HCT116 (cell line): Measurements from ENCODE around the gene THADA. TPM values are rescaled to one million over a fixed set of nuclear protein-coding genes. Genes with fewer than 3 reads are reported as not detected.
"Not testable (repeated sequence)": the region's sequence is repeated elsewhere in the genome, so short reads cannot be mapped to it uniquely, and the experiment has no call there.

Experiments used
- ATAC-seq: fragments of 200-7000 bp; cut with Tn5 transposase; 2 replicates; pipeline ENCODE4 v1.9.1; 2020; ENCODE audit warnings: mild to moderate bottlenecking, moderate library complexity
- BruUV-seq: library from RNA; stranded (reverse); fragments of 400-500 nt; replicated peaks from 2 replicates; lab custom pipeline; 2021; lab: Mats Ljungman, UMichigan
- CTCF ChIA-PET: fragments of 300-600 bp; sonication (Branson Sonifier 250); formaldehyde crosslinking; loops from one replicate; lab custom pipeline; 2021; ENCODE audit warnings: antibody characterized with exemption; lab: Charles Lee
- POLR2A ChIA-PET: fragments of 300-600, 350-600 bp; sonication (Branson Sonifier 250); formaldehyde crosslinking; loops from one replicate; lab custom pipeline; 2021; ENCODE audit warnings: antibody characterized with exemption; lab: Charles Lee
- RAD21 ChIA-PET, 2 experiments: fragments of 300-600 bp; sonication (Branson Sonifier 250); formaldehyde crosslinking; loops; one replicate each; lab custom pipeline; 2023; ENCODE audit warnings: low total read pairs in 2 of 2; ENCODE audit not compliant: uncharacterized antibody in 2 of 2, unreplicated experiment in 2 of 2, low non-redundant PET in 1 of 2; lab: Charles Lee
- DNase-seq: peaks from one replicate; pipeline ENCODE4 v3.0.0-alpha.2; 2010; ENCODE audit warnings: low read depth, low spot score
- H2AFZ ChIP-seq: fragments of 200-600 bp; shearing (Covaris generic), sonication (generic); 2 replicates; pipeline ENCODE4 v1.6.1; 2017; ENCODE audit warnings: low read depth, mixed run types, mixed read lengths, antibody characterized with exemption, low read length; ENCODE audit not compliant: poor library complexity, severe bottlenecking
- H3K27ac ChIP-seq: 2 replicates; pipeline ENCODE4 v1.5.1; 2012; ENCODE audit warnings: low read depth, low read length
- H3K27me3 ChIP-seq: fragments of 200-600 bp; sonication (generic); 2 replicates; pipeline ENCODE4 v1.6.1; 2016; ENCODE audit warnings: mixed run types, low read length, mixed read lengths; ENCODE audit not compliant: insufficient read depth
- H3K36me3 ChIP-seq, 2 experiments: fragments of 200-500 bp in 1 of 2; fragments of 200-600 bp in 1 of 2; sonication (Bioruptor generic) in 1 of 2; sonication (generic) in 1 of 2; 2 replicates each; pipeline versions ENCODE4 v1.5.1 to v1.6.1; 2014 to 2016; ENCODE audit warnings: low read length in 2 of 2, inconsistent platforms in 1 of 2, mixed read lengths in 1 of 2, mixed run types in 1 of 2; ENCODE audit not compliant: insufficient read depth in 2 of 2, control insufficient read depth in 1 of 2
- H3K4me1 ChIP-seq, 2 experiments: fragments of 200-600 bp in 1 of 2; sonication (generic) in 1 of 2; 2 replicates each; pipeline versions ENCODE4 v1.5.1 to v1.6.1; 2012 to 2017; ENCODE audit warnings: low read length in 2 of 2, inconsistent platforms in 1 of 2, mild to moderate bottlenecking in 1 of 2, mixed read lengths in 1 of 2, mixed run types in 1 of 2, moderate library complexity in 1 of 2; ENCODE audit not compliant: insufficient read depth in 2 of 2, control insufficient read depth in 1 of 2
- H3K4me2 ChIP-seq: fragments of 200-600 bp; sonication (generic); 2 replicates; pipeline ENCODE4 v1.6.1; 2017; ENCODE audit warnings: mixed run types, low read length, mixed read lengths
- H3K4me3 ChIP-seq, 2 experiments: fragments of 200-600 bp in 1 of 2; sonication (generic) in 1 of 2; replicated peaks in 1 of 2; 2 replicates each; pipeline ENCODE4 v1.5.1; 2011 to 2016; ENCODE audit warnings: low read length in 2 of 2, control low read depth in 1 of 2, low read depth in 1 of 2, mild to moderate bottlenecking in 1 of 2, mixed read lengths in 1 of 2, mixed run types in 1 of 2
- H3K79me2 ChIP-seq: fragments of 200-600 bp; sonication (generic); 2 replicates; pipeline ENCODE4 v1.6.1; 2017; ENCODE audit warnings: mild to moderate bottlenecking, mixed run types, low read length, moderate library complexity, mixed read lengths; ENCODE audit not compliant: insufficient read depth
- H3K9ac ChIP-seq: fragments of 200-600 bp; sonication (generic); 2 replicates; pipeline ENCODE4 v1.6.1; 2016; ENCODE audit warnings: low read length, mixed read lengths
- H3K9me2 ChIP-seq: fragments of 200-600 bp; sonication (generic), shearing (Covaris generic); 2 replicates; pipeline ENCODE4 v1.6.1; 2017; ENCODE audit warnings: mixed run types, mild to moderate bottlenecking, moderate library complexity; ENCODE audit not compliant: insufficient read depth
- H3K9me3 ChIP-seq, 2 experiments: fragments of 200-500 bp in 1 of 2; fragments of 200-600 bp in 1 of 2; sonication (Bioruptor generic) in 1 of 2; sonication (generic) in 1 of 2; 2 replicates each; pipeline ENCODE4 v1.6.1; 2014 to 2017; ENCODE audit warnings: low read length in 2 of 2, mixed read lengths in 2 of 2, inconsistent platforms in 1 of 2, low read depth in 1 of 2, mild to moderate bottlenecking in 1 of 2, mixed run types in 1 of 2, moderate library complexity in 1 of 2; ENCODE audit not compliant: control insufficient read depth in 1 of 2, insufficient read depth in 1 of 2
- H4K20me1 ChIP-seq: fragments of 200-600 bp; sonication (generic), shearing (Covaris generic); 2 replicates; pipeline ENCODE4 v1.6.1; 2017; ENCODE audit warnings: mixed run types, mild to moderate bottlenecking, moderate library complexity; ENCODE audit not compliant: insufficient read depth
- CBX3 ChIP-seq: IDR thresholded peaks from 2 replicates; pipeline ENCODE4 v1.6.1; 2012; ENCODE audit warnings: low read depth
- CEBPB ChIP-seq: IDR thresholded peaks from 2 replicates; pipeline ENCODE4 v1.6.1; 2012; ENCODE audit warnings: low read depth
- ELF1 ChIP-seq: IDR thresholded peaks from 2 replicates; pipeline ENCODE4 v1.6.1; 2012; ENCODE audit warnings: low read depth, borderline replicate concordance
- EZH2phosphoT487 ChIP-seq: fragments of 200-600 bp; IDR thresholded peaks from 2 replicates; pipeline ENCODE4 v1.6.1; 2018; ENCODE audit warnings: antibody characterized with exemption, borderline replicate concordance
- FOSL1 ChIP-seq: IDR thresholded peaks from 2 replicates; pipeline ENCODE4 v1.6.1; 2012; ENCODE audit warnings: low read depth
- POLR2A ChIP-seq: IDR thresholded peaks from 2 replicates; pipeline ENCODE4 v1.7.0; 2011; ENCODE audit warnings: borderline replicate concordance; ENCODE audit not compliant: insufficient read depth, insufficient read length; ENCODE audit errors: extremely low read depth
- RAD21 ChIP-seq: IDR thresholded peaks from 2 replicates; pipeline ENCODE4 v1.6.1; 2012; ENCODE audit warnings: low read depth, mild to moderate bottlenecking
- SIN3A ChIP-seq: IDR thresholded peaks from 2 replicates; pipeline ENCODE4 v1.6.1; 2012; ENCODE audit warnings: low read depth
- SP1 ChIP-seq: IDR thresholded peaks from 2 replicates; pipeline ENCODE4 v1.6.1; 2012; ENCODE audit warnings: low read depth
- SRF ChIP-seq: IDR thresholded peaks from 2 replicates; pipeline ENCODE4 v1.6.1; 2012; ENCODE audit warnings: low read depth
- ZNF274 ChIP-seq: fragments of 200-500 bp; sonication (Bioruptor generic); IDR thresholded peaks from 2 replicates; pipeline ENCODE4 v1.6.1; 2014; ENCODE audit warnings: mild to moderate bottlenecking, low read depth, low read length, inconsistent platforms
- intact Hi-C: fragments of 100-400 bp; cut with micrococcal nuclease; formaldehyde crosslinking; loops from 2 replicates; pipeline ENCODE4 v1.10.0; 2022
- total RNA-seq: library from RNA; stranded (reverse); gene quantifications from one replicate; pipeline ENCODE4 v1.2.1, GENCODE V29; 2021; ENCODE audit not compliant: unreplicated experiment
- TF ChIP-seq, protein P1 (sequence below): IDR thresholded peaks from 2 replicates; pipeline ENCODE4 v1.6.1; 2012
- TF ChIP-seq, protein P2 (sequence below): IDR thresholded peaks from 2 replicates; pipeline ENCODE4 v1.6.1; 2012; ENCODE audit warnings: low read depth
- TF ChIP-seq, protein P3 (sequence below): IDR thresholded peaks from 2 replicates; pipeline ENCODE4 v1.6.1; 2012
- TF ChIP-seq, protein P4 (sequence below): IDR thresholded peaks from 2 replicates; pipeline ENCODE4 v1.6.1; 2011; ENCODE audit warnings: mild to moderate bottlenecking, low read length, moderate library complexity; ENCODE audit not compliant: insufficient replicate concordance; ENCODE audit errors: extremely low read depth

THADA gene
- total RNA-seq, 1 experiment from 2014 or later = 30.7 TPM

DNA sequence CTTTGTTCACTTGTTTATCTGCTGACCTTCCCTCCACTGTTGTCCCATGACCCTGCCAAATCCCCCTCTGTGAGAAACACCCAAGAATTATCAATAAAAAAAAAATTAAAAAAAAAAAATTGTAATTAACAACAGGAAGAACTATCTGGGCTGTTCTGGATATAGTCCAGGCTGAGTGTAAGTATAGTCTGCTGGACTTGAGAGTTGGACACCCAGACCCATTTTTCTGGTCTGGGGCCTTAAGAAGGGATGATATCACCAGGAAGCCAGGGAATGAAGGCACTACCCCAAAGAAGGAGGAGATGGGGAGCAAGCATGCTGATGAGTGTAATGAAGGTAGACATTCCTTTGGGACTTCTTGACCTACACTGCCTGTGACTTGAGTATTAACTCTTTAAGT is 297.3 kb downstream of the THADA start:
- no peak overlapping the region for H3K4me2 ChIP-seq
- no TSS peak for BruUV-seq

DNA sequence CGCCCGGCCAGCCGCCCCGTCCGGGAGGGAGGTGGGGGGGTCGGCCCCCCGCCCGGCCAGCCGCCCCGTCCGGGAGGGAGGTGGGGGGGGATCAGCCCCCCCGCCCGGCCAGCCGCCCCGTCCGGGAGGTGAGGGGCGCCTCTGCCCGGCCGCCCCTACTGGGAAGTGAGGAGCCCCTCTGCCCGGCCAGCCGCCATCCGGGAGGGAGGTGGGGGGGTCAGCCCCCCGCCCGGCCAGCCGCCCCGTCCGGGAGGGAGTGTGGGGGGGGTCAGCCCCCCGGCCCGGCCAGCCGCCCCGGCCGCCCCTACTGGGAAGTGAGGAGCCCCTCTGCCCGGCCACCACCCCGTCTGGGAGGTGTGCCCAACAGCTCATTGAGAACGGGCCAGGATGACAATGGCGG is 298.1 kb downstream of the THADA start:
- DNase-seq, H3K27ac ChIP-seq, H3K4me3 ChIP-seq, H3K27me3 ChIP-seq, H4K20me1 ChIP-seq, H3K36me3 ChIP-seq, H3K9ac ChIP-seq, H3K79me2 ChIP-seq, H3K9me2 ChIP-seq, H3K4me2 ChIP-seq, H2AFZ ChIP-seq, ATAC-seq, POLR2A ChIA-PET, CTCF ChIA-PET, BruUV-seq, RAD21 ChIA-PET, H3K9me3 ChIP-seq: not testable (repeated sequence)
- peaks cover 34 to 57% of the 10 kb centered on the region in 2 experiments for H3K4me1 ChIP-seq
- intact Hi-C loops = loop anchor here (10.0 kb wide), 1 partner anchor 157 kb away; no protein-coding TSS in a partner anchor

More for the DNA sequence above, 297.3 kb downstream of the THADA start:
- Histone ChIP-seq H4K20me1 (no peaks in the 10 kb centered on the region), H2AFZ (no peak overlapping the region), H3K27me3 (no peaks in the 10 kb centered on the region), H3K9me2 (no peaks in the 10 kb centered on the region), H3K79me2 (no peaks in the 10 kb centered on the region), H3K27ac (no peak overlapping the region), H3K4me3 (no peak overlapping the region), H3K4me1 (peaks cover 26 to 49% of the 10 kb centered on the region in 2 experiments), H3K9ac (no peak overlapping the region), H3K9me3 (no peaks in the 10 kb centered on the region), H3K36me3 (no peaks in the 10 kb centered on the region)
- ChIA-PET CTCF (no interaction called here), POLR2A (no interaction called here), RAD21 (no interaction called here)
- intact Hi-C loops = loop anchor here (10.0 kb wide), 1 partner anchor 156 kb away; no protein-coding TSS in a partner anchor
- DNase-seq = no peak
- no peak for ATAC-seq
- TF ChIP-seq SRF (no peak), EZH2phosphoT487 (no peak), SIN3A (no peak), RAD21 (no peak), ELF1 (no peak), FOSL1 (no peak), ZNF274 (no peak), SP1 (no peak), CBX3 (no peak), CEBPB (no peak), POLR2A (no peak)
- TF ChIP-seq, protein P1, sequence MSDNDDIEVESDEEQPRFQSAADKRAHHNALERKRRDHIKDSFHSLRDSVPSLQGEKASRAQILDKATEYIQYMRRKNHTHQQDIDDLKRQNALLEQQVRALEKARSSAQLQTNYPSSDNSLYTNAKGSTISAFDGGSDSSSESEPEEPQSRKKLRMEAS = no peak
- TF ChIP-seq, protein P2, sequence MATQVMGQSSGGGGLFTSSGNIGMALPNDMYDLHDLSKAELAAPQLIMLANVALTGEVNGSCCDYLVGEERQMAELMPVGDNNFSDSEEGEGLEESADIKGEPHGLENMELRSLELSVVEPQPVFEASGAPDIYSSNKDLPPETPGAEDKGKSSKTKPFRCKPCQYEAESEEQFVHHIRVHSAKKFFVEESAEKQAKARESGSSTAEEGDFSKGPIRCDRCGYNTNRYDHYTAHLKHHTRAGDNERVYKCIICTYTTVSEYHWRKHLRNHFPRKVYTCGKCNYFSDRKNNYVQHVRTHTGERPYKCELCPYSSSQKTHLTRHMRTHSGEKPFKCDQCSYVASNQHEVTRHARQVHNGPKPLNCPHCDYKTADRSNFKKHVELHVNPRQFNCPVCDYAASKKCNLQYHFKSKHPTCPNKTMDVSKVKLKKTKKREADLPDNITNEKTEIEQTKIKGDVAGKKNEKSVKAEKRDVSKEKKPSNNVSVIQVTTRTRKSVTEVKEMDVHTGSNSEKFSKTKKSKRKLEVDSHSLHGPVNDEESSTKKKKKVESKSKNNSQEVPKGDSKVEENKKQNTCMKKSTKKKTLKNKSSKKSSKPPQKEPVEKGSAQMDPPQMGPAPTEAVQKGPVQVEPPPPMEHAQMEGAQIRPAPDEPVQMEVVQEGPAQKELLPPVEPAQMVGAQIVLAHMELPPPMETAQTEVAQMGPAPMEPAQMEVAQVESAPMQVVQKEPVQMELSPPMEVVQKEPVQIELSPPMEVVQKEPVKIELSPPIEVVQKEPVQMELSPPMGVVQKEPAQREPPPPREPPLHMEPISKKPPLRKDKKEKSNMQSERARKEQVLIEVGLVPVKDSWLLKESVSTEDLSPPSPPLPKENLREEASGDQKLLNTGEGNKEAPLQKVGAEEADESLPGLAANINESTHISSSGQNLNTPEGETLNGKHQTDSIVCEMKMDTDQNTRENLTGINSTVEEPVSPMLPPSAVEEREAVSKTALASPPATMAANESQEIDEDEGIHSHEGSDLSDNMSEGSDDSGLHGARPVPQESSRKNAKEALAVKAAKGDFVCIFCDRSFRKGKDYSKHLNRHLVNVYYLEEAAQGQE = no peak
- TF ChIP-seq, protein P3, sequence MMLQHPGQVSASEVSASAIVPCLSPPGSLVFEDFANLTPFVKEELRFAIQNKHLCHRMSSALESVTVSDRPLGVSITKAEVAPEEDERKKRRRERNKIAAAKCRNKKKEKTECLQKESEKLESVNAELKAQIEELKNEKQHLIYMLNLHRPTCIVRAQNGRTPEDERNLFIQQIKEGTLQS = no peak
- TF ChIP-seq, protein P4, sequence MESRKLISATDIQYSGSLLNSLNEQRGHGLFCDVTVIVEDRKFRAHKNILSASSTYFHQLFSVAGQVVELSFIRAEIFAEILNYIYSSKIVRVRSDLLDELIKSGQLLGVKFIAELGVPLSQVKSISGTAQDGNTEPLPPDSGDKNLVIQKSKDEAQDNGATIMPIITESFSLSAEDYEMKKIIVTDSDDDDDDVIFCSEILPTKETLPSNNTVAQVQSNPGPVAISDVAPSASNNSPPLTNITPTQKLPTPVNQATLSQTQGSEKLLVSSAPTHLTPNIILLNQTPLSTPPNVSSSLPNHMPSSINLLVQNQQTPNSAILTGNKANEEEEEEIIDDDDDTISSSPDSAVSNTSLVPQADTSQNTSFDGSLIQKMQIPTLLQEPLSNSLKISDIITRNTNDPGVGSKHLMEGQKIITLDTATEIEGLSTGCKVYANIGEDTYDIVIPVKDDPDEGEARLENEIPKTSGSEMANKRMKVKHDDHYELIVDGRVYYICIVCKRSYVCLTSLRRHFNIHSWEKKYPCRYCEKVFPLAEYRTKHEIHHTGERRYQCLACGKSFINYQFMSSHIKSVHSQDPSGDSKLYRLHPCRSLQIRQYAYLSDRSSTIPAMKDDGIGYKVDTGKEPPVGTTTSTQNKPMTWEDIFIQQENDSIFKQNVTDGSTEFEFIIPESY = no peak
